ENCODE results near the gene FLNB. TPM values are rescaled to one million over a fixed set of nuclear protein-coding genes. Genes with fewer than 3 reads are reported as not detected.
A peak's percentile ranks its signal among the peaks of the same experiment; 100 is the strongest.

Gene FLNB
- total and polyA plus RNA-seq, 10 of the 15 experiments (the other 5 are each of a cell fraction or from before 2014, with no cell fraction given): 13.6 to 51.8 (median 26.4) TPM

DNA sequence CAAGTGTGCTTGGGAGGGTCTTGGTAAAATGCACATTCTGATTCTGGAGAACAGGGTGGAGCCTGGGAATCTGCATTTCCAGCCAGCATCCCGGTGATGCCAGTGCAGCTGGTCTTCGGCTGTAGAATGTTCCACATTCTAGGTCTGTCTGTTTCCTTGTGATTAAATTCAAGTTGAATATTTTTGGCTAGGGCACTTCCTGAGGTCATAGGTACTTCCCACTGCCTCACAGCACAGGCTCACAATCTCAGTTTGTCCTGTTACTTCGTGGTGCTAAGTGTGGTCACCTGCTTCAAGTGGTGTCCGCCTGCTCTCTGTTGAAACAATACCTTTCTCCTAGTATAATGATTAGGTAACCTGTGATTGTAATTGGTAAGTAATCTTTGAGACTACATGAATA, 40.1 kb downstream of the FLNB start (continued):
- peak; percentile 52; the same call in 1 of the 2 replicates for TF ChIP-seq NR2F1 (conservative IDR thresholded peaks at IDR 0.05)
- TF ChIP-seq MTA2 (IDR thresholded peaks at IDR 0.05; ENCODE audit: low read depth): peak; percentile 22; the same call in 1 of the 2 replicates
- TF ChIP-seq PBX3 (IDR thresholded peaks at IDR 0.05; ENCODE audit: insufficient replicate concordance, low read depth, low read length): no peak
- TF ChIP-seq FOXK2 (IDR thresholded peaks at IDR 0.05): no peak
- no peak for TF ChIP-seq BCL11A (IDR thresholded peaks at IDR 0.05; ENCODE audit: low read depth, low read length)
- TF ChIP-seq ZNF622 (IDR thresholded peaks at IDR 0.05): no peak
- TF ChIP-seq CHD4 (IDR thresholded peaks at IDR 0.05): no peak
- no peak for TF ChIP-seq RFX5 (IDR thresholded peaks at IDR 0.05; ENCODE audit: low read depth, low read length)
- TF ChIP-seq TBL1XR1 (IDR thresholded peaks at IDR 0.05; ENCODE audit: low read depth, low read length): no peak
- TF ChIP-seq CUX1 (IDR thresholded peaks at IDR 0.05; ENCODE audit: insufficient replicate concordance, low read depth, low read length): no peak
- no peak for TF ChIP-seq FOS (IDR thresholded peaks at IDR 0.05; ENCODE audit: borderline replicate concordance, extremely low read depth, insufficient read length)
- no peak for TF ChIP-seq CBFB (IDR thresholded peaks at IDR 0.05; ENCODE audit: low read depth)
- TF ChIP-seq ZNF217 (IDR thresholded peaks at IDR 0.05): no peak
- TF ChIP-seq ZZZ3 (IDR thresholded peaks at IDR 0.05; ENCODE audit: control insufficient read depth, insufficient read length, low read depth): no peak
- TF ChIP-seq IKZF2 (IDR thresholded peaks at IDR 0.05): peak in 1 of 2 experiments; percentile 25; a peak in 1 of 4 replicates
- TF ChIP-seq TCF3 (IDR thresholded peaks at IDR 0.05; ENCODE audit: borderline replicate concordance, insufficient read depth, low read depth, low read length): no peak
- no peak for TF ChIP-seq SMAD1 (IDR thresholded peaks at IDR 0.05; ENCODE audit: low read depth, partially characterized antibody)
- TF ChIP-seq, protein P1, sequence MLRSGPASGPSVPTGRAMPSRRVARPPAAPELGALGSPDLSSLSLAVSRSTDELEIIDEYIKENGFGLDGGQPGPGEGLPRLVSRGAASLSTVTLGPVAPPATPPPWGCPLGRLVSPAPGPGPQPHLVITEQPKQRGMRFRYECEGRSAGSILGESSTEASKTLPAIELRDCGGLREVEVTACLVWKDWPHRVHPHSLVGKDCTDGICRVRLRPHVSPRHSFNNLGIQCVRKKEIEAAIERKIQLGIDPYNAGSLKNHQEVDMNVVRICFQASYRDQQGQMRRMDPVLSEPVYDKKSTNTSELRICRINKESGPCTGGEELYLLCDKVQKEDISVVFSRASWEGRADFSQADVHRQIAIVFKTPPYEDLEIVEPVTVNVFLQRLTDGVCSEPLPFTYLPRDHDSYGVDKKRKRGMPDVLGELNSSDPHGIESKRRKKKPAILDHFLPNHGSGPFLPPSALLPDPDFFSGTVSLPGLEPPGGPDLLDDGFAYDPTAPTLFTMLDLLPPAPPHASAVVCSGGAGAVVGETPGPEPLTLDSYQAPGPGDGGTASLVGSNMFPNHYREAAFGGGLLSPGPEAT (IDR thresholded peaks at IDR 0.05; ENCODE audit: low read depth): peak; percentile 46; the same call in 1 of the 2 replicates
- TF ChIP-seq SIX5 (IDR thresholded peaks at IDR 0.05; ENCODE audit: low read depth, low read length, severe bottlenecking): no peak
- TF ChIP-seq ZNF24 (IDR thresholded peaks at IDR 0.05): no peak
- TF ChIP-seq GATAD2B (conservative IDR thresholded peaks at IDR 0.05; ENCODE audit: low read depth): no peak
- 0 out of 2 replicates have a peak, but pooled peaks have one; percentile 32 for TF ChIP-seq EED (IDR thresholded peaks at IDR 0.05; ENCODE audit: low read depth)
- TF ChIP-seq KAT2A (conservative IDR thresholded peaks at IDR 0.05; ENCODE audit: control insufficient read depth, low read depth, low read length): no peak
- no peak for TF ChIP-seq SP1 (IDR thresholded peaks at IDR 0.05; ENCODE audit: low read depth, low read length)
- no peak for TF ChIP-seq SMARCA5 (IDR thresholded peaks at IDR 0.05)
- no peak for TF ChIP-seq CBX3 (IDR thresholded peaks at IDR 0.05; ENCODE audit: borderline replicate concordance, low read depth)
- peak; percentile 29; the same call in 1 of the 2 replicates for TF ChIP-seq RUNX3 (IDR thresholded peaks at IDR 0.05; ENCODE audit: low read length)

Measured in GM12878 (cell line).